Activated T-helper 17 cell treated with anti-CD3 and anti-CD28 coated beads, Interleukin-2, amount 50 U/mL, for 72 hours (primary cell): ENCODE results near the gene ZNF764. TPM values are rescaled to one million over a fixed set of nuclear protein-coding genes. Genes with fewer than 3 reads are reported as not detected.
A peak's percentile ranks its signal among the peaks of the same experiment; 100 is the strongest.

ENCODE experiments used
- ATAC-seq: fragments of 150-1000 bp; cut with Tn5 transposase; replicated peaks from 2 replicates; pipeline ENCODE4 v1.10.0; 2021; ENCODE audit warnings: mild to moderate bottlenecking, moderate library complexity
- H3K27ac Mint-ChIP-seq: one replicate; pipeline ENCODE4 v1.8.0; 2022; ENCODE audit warnings: mixed read lengths
- H3K27me3 Mint-ChIP-seq: one replicate; pipeline ENCODE4 v1.8.0; 2022; ENCODE audit warnings: mixed read lengths
- H3K36me3 Mint-ChIP-seq: one replicate; pipeline ENCODE4 v1.8.0; 2022; ENCODE audit warnings: low read depth, mild to moderate bottlenecking, mixed read lengths
- H3K4me1 Mint-ChIP-seq: one replicate; pipeline ENCODE4 v1.8.0; 2022; ENCODE audit warnings: mixed read lengths
- H3K4me3 Mint-ChIP-seq: one replicate; pipeline ENCODE4 v1.8.0; 2022; ENCODE audit warnings: mild to moderate bottlenecking, mixed read lengths
- H3K9me3 Mint-ChIP-seq: one replicate; pipeline ENCODE4 v1.8.0; 2022; ENCODE audit warnings: mixed read lengths
- total RNA-seq, 2 donors: library from RNA; stranded (reverse); gene quantifications; one replicate each; pipeline ENCODE4 v1.2.3, GENCODE V29; 2022

ZNF764 gene
- total RNA-seq, 2 donors from 2014 or later = 13.8 to 14.1 TPM

- Mint-ChIP-seq H3K27ac (peak overlapping the region; percentile 87), H3K4me1 (no peaks in the 10 kb centered on the region), H3K9me3 (no peaks in the 10 kb centered on the region), H3K36me3 (peaks cover 61% of the 10 kb centered on the region), H3K4me3 (peak overlapping the region; percentile 88), H3K27me3 (no peaks in the 10 kb centered on the region)
- ATAC-seq = peak; percentile 27
Measured at GRCh38 chr16:30585022-30585399, 26.8 kb upstream of the ZNF764 start.

GRCh38 chr16:30582611-30583340, 24.6 kb upstream of the ZNF764 start:
- Mint-ChIP-seq H3K36me3 (peaks cover 78% of the 10 kb centered on the region), H3K4me3 (no peak overlapping the region), H3K27ac (no peak overlapping the region), H3K4me1 (no peaks in the 10 kb centered on the region), H3K27me3 (no peaks in the 10 kb centered on the region), H3K9me3 (no peaks in the 10 kb centered on the region)
- ATAC-seq = no peak

- Mint-ChIP-seq H3K4me1 (no peaks in the 10 kb centered on the region), H3K36me3 (peaks cover 73% of the 10 kb centered on the region), H3K9me3 (no peaks in the 10 kb centered on the region), H3K4me3 (no peak overlapping the region), H3K27me3 (no peaks in the 10 kb centered on the region), H3K27ac (no peak overlapping the region)
- no peak for ATAC-seq
Measured at GRCh38 chr16:30581457-30581856, 23.3 kb upstream of the ZNF764 start.

- H3K4me3 Mint-ChIP-seq = no peak overlapping the region
- peaks cover 16% of the 10 kb centered on the region for H3K4me1 Mint-ChIP-seq
- no peak for ATAC-seq
Measured at GRCh38 chr16:30574678-30575077, 16.5 kb upstream of the ZNF764 start.

GRCh38 chr16:30571445-30572322, 13.5 kb upstream of the ZNF764 start, which contains the start of gene ZNF688:
Gene ZNF688 (minus strand): TSS chr16:30571714. CDS start chr16:30571629, 85 bp downstream.
- Mint-ChIP-seq H3K27ac (peak within 1 kb of the TSS; percentile 94), H3K36me3 (no peaks in the 10 kb centered on the region), H3K27me3 (no peaks in the 10 kb centered on the region), H3K4me1 (peaks cover 31% of the 10 kb centered on the region), H3K9me3 (no peaks in the 10 kb centered on the region), H3K4me3 (peak within 1 kb of the TSS; percentile 97)
- ATAC-seq = peak; percentile 64

More at GRCh38 chr16:30574678-30575077, 16.5 kb upstream of the ZNF764 start:
- Mint-ChIP-seq H3K9me3 (no peaks in the 10 kb centered on the region), H3K36me3 (peaks cover 21% of the 10 kb centered on the region), H3K27ac (no peak overlapping the region), H3K27me3 (no peaks in the 10 kb centered on the region)

GRCh38 chr16:30570636-30571444, 12.7 kb upstream of the ZNF764 start:
- no peaks in the 10 kb centered on the region for H3K27me3 Mint-ChIP-seq
- no peak for ATAC-seq
- H3K4me1 Mint-ChIP-seq = peaks cover 37% of the 10 kb centered on the region
- peak overlapping the region; percentile 97 for H3K4me3 Mint-ChIP-seq
- no peaks in the 10 kb centered on the region for H3K9me3 Mint-ChIP-seq
- no peaks in the 10 kb centered on the region for H3K36me3 Mint-ChIP-seq
- peak overlapping the region; percentile 94 for H3K27ac Mint-ChIP-seq

GRCh38 chr16:30569746-30570635, 11.8 kb upstream of the ZNF764 start:
- H3K36me3 Mint-ChIP-seq = no peaks in the 10 kb centered on the region
- peaks cover 34% of the 10 kb centered on the region for H3K4me1 Mint-ChIP-seq
- no peaks in the 10 kb centered on the region for H3K9me3 Mint-ChIP-seq
- ATAC-seq = no peak
- no peaks in the 10 kb centered on the region for H3K27me3 Mint-ChIP-seq
- H3K27ac Mint-ChIP-seq = peak overlapping the region; percentile 94
- peak overlapping the region; percentile 97 for H3K4me3 Mint-ChIP-seq

- no peaks in the 10 kb centered on the region for H3K9me3 Mint-ChIP-seq
- peaks cover 29% of the 10 kb centered on the region for H3K4me1 Mint-ChIP-seq
- peak overlapping the region; percentile 59 for H3K27ac Mint-ChIP-seq
- ATAC-seq = no peak
- peak overlapping the region; percentile 29 for H3K4me3 Mint-ChIP-seq
- no peaks in the 10 kb centered on the region for H3K27me3 Mint-ChIP-seq
- no peaks in the 10 kb centered on the region for H3K36me3 Mint-ChIP-seq
Measured at GRCh38 chr16:30569281-30569680, 11.1 kb upstream of the ZNF764 start.

GRCh38 chr16:30567991-30568638, 9.9 kb upstream of the ZNF764 start:
- no peaks in the 10 kb centered on the region for H3K27me3 Mint-ChIP-seq
- peak overlapping the region; percentile 91 for H3K27ac Mint-ChIP-seq
- peak; percentile 66 for ATAC-seq
- peaks cover 26% of the 10 kb centered on the region for H3K4me1 Mint-ChIP-seq
- H3K36me3 Mint-ChIP-seq = no peaks in the 10 kb centered on the region
- H3K4me3 Mint-ChIP-seq = peak overlapping the region; percentile 88
- no peaks in the 10 kb centered on the region for H3K9me3 Mint-ChIP-seq

- Mint-ChIP-seq H3K4me3 (peak overlapping the region; percentile 88), H3K27ac (peak overlapping the region; percentile 91), H3K36me3 (no peaks in the 10 kb centered on the region), H3K27me3 (no peaks in the 10 kb centered on the region), H3K4me1 (peaks cover 24% of the 10 kb centered on the region), H3K9me3 (no peaks in the 10 kb centered on the region)
- ATAC-seq = peak; percentile 77
Measured at GRCh38 chr16:30567160-30567990, 9.2 kb upstream of the ZNF764 start.

- Mint-ChIP-seq H3K27me3 (no peaks in the 10 kb centered on the region), H3K4me1 (peaks cover 20% of the 10 kb centered on the region), H3K27ac (peak overlapping the region; percentile 91), H3K4me3 (peak overlapping the region; percentile 88), H3K9me3 (no peaks in the 10 kb centered on the region), H3K36me3 (no peaks in the 10 kb centered on the region)
- no peak for ATAC-seq
Measured at GRCh38 chr16:30566531-30566930, 8.4 kb upstream of the ZNF764 start.

GRCh38 chr16:30565984-30566383, 7.8 kb upstream of the ZNF764 start:
- Mint-ChIP-seq H3K4me1 (peaks cover 20% of the 10 kb centered on the region), H3K27me3 (no peaks in the 10 kb centered on the region), H3K36me3 (no peaks in the 10 kb centered on the region), H3K9me3 (no peaks in the 10 kb centered on the region), H3K27ac (peak overlapping the region; percentile 91), H3K4me3 (no peak overlapping the region)
- ATAC-seq = no peak
